CD4-positive, alpha-beta T cell treated with Interleukin-15 for 4 hours (primary cell): Measurements from ENCODE around the gene CHGA.

Experiments used
- DNase-seq: peaks from one replicate; pipeline ENCODE4 v3.0.0-alpha.2; 2020; ENCODE audit warnings: low spot score

CHGA gene

GRCh38 chr14:92944976-92945375, 22.0 kb downstream of the CHGA start:
- no peak for DNase-seq

- DNase-seq = no peak
Observed at GRCh38 chr14:92945544-92945943, 22.6 kb downstream of the CHGA start.

- no peak for DNase-seq
Observed at GRCh38 chr14:92945959-92946846, 23.3 kb downstream of the CHGA start.

- no peak for DNase-seq
Observed at GRCh38 chr14:92946847-92947545, 24.0 kb downstream of the CHGA start.

GRCh38 chr14:92948647-92949046, 25.7 kb downstream of the CHGA start:
- no peak for DNase-seq

- DNase-seq = no peak
Observed at GRCh38 chr14:92949496-92950192, 26.7 kb downstream of the CHGA start.

GRCh38 chr14:92950193-92950540, 27.2 kb downstream of the CHGA start:
- DNase-seq = no peak

- DNase-seq = no peak
Observed at GRCh38 chr14:92950773-92951172, 27.8 kb downstream of the CHGA start.

- no peak for DNase-seq
Observed at GRCh38 chr14:92951261-92951660, 28.3 kb downstream of the CHGA start.

GRCh38 chr14:92951912-92952471, 29.0 kb downstream of the CHGA start:
- peak; percentile 75 for DNase-seq

GRCh38 chr14:92952481-92953298, 29.7 kb downstream of the CHGA start:
- no peak for DNase-seq

- no peak for DNase-seq
Observed at GRCh38 chr14:92953526-92953925, 30.6 kb downstream of the CHGA start.

GRCh38 chr14:92954933-92955332, 32.0 kb downstream of the CHGA start:
- no peak for DNase-seq

- no peak for DNase-seq
Observed at GRCh38 chr14:92955381-92955780, 32.4 kb downstream of the CHGA start.

- DNase-seq = no peak
Observed at GRCh38 chr14:92956961-92957360, 34.0 kb downstream of the CHGA start.

- DNase-seq = no peak
Observed at GRCh38 chr14:92958373-92959188, 35.6 kb downstream of the CHGA start.

GRCh38 chr14:92959189-92959531, 36.2 kb downstream of the CHGA start:
- no peak for DNase-seq

GRCh38 chr14:92959761-92960680, 37.1 kb downstream of the CHGA start:
- DNase-seq = no peak

- DNase-seq = no peak
Observed at GRCh38 chr14:92960706-92961566, 38.0 kb downstream of the CHGA start.
